Subcutaneous abdominal adipose tissue (tissue), 5 donors: ENCODE results near the gene FAM3D.
"Not testable (repeated sequence)": the region's sequence is repeated elsewhere in the genome, so short reads cannot be mapped to it uniquely, and the experiment has no call there.

ENCODE experiments used
- H3K27ac ChIP-seq: one replicate; pipeline ENCODE4 v1.7.0; 2013; ENCODE audit warnings: low read depth, mild to moderate bottlenecking, inconsistent platforms, low read length, moderate library complexity
- H3K27me3 ChIP-seq, 5 donors: one replicate each; pipeline ENCODE4 v1.7.0; 2013; ENCODE audit warnings: low read length in 5 of 5, inconsistent platforms in 1 of 5; ENCODE audit not compliant: control insufficient read depth in 5 of 5, insufficient read depth in 4 of 5
- H3K36me3 ChIP-seq, 5 donors: one replicate each; pipeline ENCODE4 v1.7.0; 2013; ENCODE audit warnings: low read length in 5 of 5; ENCODE audit not compliant: control insufficient read depth in 5 of 5, insufficient read depth in 5 of 5
- H3K4me1 ChIP-seq, 5 donors: one replicate each; pipeline ENCODE4 v1.7.0; 2013; ENCODE audit warnings: low read length in 5 of 5, mild to moderate bottlenecking in 3 of 5, moderate library complexity in 1 of 5; ENCODE audit not compliant: control insufficient read depth in 5 of 5, insufficient read depth in 5 of 5
- H3K4me3 ChIP-seq, 5 donors: one replicate each; pipeline ENCODE4 v1.7.0; 2013; ENCODE audit warnings: low read length in 5 of 5, low read depth in 1 of 5
- H3K9ac ChIP-seq, 5 donors: one replicate each; pipeline ENCODE4 v1.7.0; 2013; ENCODE audit warnings: low read length in 5 of 5, mild to moderate bottlenecking in 4 of 5, moderate library complexity in 3 of 5
- H3K9me3 ChIP-seq, 5 donors: one replicate each; pipeline ENCODE4 v1.7.0; 2013; ENCODE audit warnings: low read length in 5 of 5; ENCODE audit not compliant: control insufficient read depth in 5 of 5
- donor health status: healthy.
- donor health status: healthy.
- donor health status: healthy.
- donor health status: healthy.
- donor health status: healthy.

FAM3D gene

DNA sequence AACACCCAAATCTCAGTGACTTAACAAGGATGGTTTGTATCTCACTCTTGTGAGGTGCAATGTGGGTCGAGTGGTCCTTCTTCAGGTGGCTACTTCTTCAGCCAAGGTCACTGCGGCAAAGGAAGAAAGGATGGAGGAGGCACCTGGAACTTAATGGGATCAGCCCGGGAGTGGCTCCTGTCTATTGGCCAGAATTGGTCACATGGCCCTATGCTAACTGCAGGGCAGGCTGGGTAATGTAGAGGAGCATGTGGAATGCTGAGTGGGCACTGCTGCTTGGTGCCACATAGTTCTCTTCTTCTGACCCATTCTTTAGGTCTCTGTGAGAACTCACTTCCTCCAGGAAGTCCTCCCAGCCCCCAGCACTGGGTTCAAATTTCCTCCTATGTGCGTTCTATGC lies 20.3 kb upstream of the FAM3D start:
- peaks cover 0 to 4% (median 0%) of the 10 kb centered on the region in 5 donors for H3K27me3 ChIP-seq
- H3K27ac ChIP-seq: no peak overlapping the region
- peaks cover 6 to 27% (median 17%) of the 10 kb centered on the region in 5 donors for H3K9me3 ChIP-seq
- H3K4me3 ChIP-seq: no peak overlapping the region
- no peaks in the 10 kb centered on the region for H3K4me1 ChIP-seq
- no peak overlapping the region for H3K9ac ChIP-seq
- H3K36me3 ChIP-seq: no peaks in the 10 kb centered on the region

GRCh38 chr3:58685641-58686040 lies 19.1 kb upstream of the FAM3D start:
- peaks cover 3 to 15% (median 4%) of the 10 kb centered on the region in 5 donors for H3K9me3 ChIP-seq
- H3K27me3 ChIP-seq: peaks cover 0 to 5% (median 0%) of the 10 kb centered on the region in 5 donors
- no peak overlapping the region for H3K4me3 ChIP-seq
- no peaks in the 10 kb centered on the region for H3K4me1 ChIP-seq
- H3K36me3 ChIP-seq: no peaks in the 10 kb centered on the region
- H3K9ac ChIP-seq: no peak overlapping the region
- H3K27ac ChIP-seq: no peak overlapping the region

GRCh38 chr3:58683466-58683865 lies 16.9 kb upstream of the FAM3D start:
- no peak overlapping the region for H3K9ac ChIP-seq
- no peak overlapping the region for H3K4me3 ChIP-seq
- H3K4me1 ChIP-seq: peaks cover 0 to 3% (median 0%) of the 10 kb centered on the region in 5 donors
- H3K27ac ChIP-seq: no peak overlapping the region
- H3K27me3 ChIP-seq: peaks cover 0 to 5% (median 0%) of the 10 kb centered on the region in 5 donors
- H3K9me3 ChIP-seq: peaks cover 0 to 2% (median 0%) of the 10 kb centered on the region in 5 donors
- no peaks in the 10 kb centered on the region for H3K36me3 ChIP-seq

DNA sequence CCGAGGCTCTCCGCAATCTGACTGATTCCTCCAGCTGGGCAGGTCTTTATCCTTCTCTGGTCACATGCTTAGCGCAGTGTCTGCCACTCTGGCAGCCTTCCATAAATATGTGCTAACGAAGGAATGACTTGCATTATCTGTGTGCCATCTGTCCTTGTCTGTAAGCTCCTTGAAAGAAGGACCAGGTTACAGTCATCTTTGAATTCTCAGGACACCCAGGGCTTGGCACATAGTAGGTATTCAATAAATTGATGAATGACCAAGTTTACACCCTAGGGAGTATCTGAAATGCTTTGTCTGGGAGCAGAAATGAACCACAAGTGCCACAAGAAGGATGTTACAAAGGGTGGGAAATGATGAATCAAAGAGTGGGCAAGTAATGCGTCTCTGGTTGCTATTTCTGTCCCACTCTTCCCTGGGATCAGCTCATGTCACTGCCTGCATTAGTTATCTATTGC lies 16.5 kb upstream of the FAM3D start:
- no peaks in the 10 kb centered on the region for H3K36me3 ChIP-seq
- H3K4me1 ChIP-seq: peaks cover 0 to 3% (median 0%) of the 10 kb centered on the region in 5 donors
- no peak overlapping the region for H3K27ac ChIP-seq
- H3K27me3 ChIP-seq: peaks cover 0 to 5% (median 0%) of the 10 kb centered on the region in 5 donors
- H3K9me3 ChIP-seq: peaks cover 0 to 2% (median 0%) of the 10 kb centered on the region in 5 donors
- no peak overlapping the region for H3K9ac ChIP-seq
- H3K4me3 ChIP-seq: no peak overlapping the region

- H3K9ac ChIP-seq: no peak overlapping the region
- H3K36me3 ChIP-seq: no peaks in the 10 kb centered on the region
- H3K4me3 ChIP-seq: no peak overlapping the region
- peaks cover 0 to 2% (median 0%) of the 10 kb centered on the region in 5 donors for H3K9me3 ChIP-seq
- no peak overlapping the region for H3K27ac ChIP-seq
- peaks cover 0 to 3% (median 0%) of the 10 kb centered on the region in 5 donors for H3K4me1 ChIP-seq
- H3K27me3 ChIP-seq: peaks cover 0 to 5% (median 0%) of the 10 kb centered on the region in 5 donors
Observed at GRCh38 chr3:58681863-58682262, 15.3 kb upstream of the FAM3D start.

GRCh38 chr3:58680879-58681525 lies 14.4 kb upstream of the FAM3D start:
- Histone ChIP-seq H3K9ac (no peak overlapping the region), H3K36me3 (no peaks in the 10 kb centered on the region), H3K4me1 (peaks cover 0 to 3% (median 0%) of the 10 kb centered on the region in 5 donors), H3K9me3 (peaks cover 0 to 2% (median 0%) of the 10 kb centered on the region in 5 donors), H3K27me3 (peaks cover 0 to 5% (median 0%) of the 10 kb centered on the region in 5 donors), H3K27ac (no peak overlapping the region), H3K4me3 (no peak overlapping the region)

- Histone ChIP-seq H3K4me3 (no peak overlapping the region), H3K36me3 (no peaks in the 10 kb centered on the region), H3K9ac (no peak overlapping the region), H3K9me3 (no peaks in the 10 kb centered on the region), H3K27ac (no peak overlapping the region), H3K4me1 (peaks cover 0 to 3% (median 0%) of the 10 kb centered on the region in 5 donors), H3K27me3 (peaks cover 0 to 5% (median 0%) of the 10 kb centered on the region in 5 donors)
Observed at GRCh38 chr3:58679974-58680666, 13.5 kb upstream of the FAM3D start.

DNA sequence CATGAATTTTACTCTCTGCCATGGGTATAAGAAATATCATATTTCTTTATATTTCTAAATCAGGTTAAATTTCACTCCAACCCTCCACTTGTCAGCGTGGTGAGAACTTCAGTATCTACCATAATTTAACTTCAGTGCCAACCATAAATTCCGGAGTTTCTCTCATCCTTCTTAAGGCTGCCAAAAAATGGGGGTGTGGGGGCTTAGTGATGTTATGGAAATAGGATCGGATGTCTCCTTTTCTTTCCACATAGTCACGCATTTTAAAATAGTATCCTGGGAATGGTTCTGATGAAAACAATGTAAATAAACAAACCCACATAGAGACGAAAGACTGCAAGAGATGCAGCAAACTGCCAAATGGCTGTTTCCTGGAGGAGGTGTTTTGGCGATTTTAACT lies 12.9 kb upstream of the FAM3D start:
- Histone ChIP-seq H3K27me3 (peaks cover 0 to 5% (median 0%) of the 10 kb centered on the region in 5 donors), H3K4me1 (peaks cover 0 to 3% (median 0%) of the 10 kb centered on the region in 5 donors), H3K9me3 (no peaks in the 10 kb centered on the region), H3K4me3 (no peak overlapping the region), H3K36me3 (no peaks in the 10 kb centered on the region), H3K27ac (no peak overlapping the region), H3K9ac (no peak overlapping the region)

GRCh38 chr3:58678177-58678970 lies 11.8 kb upstream of the FAM3D start:
- H3K9ac ChIP-seq, H3K27me3 ChIP-seq, H3K36me3 ChIP-seq, H3K4me3 ChIP-seq, H3K27ac ChIP-seq, H3K9me3 ChIP-seq, H3K4me1 ChIP-seq: not testable (repeated sequence)
